Neural cell (in vitro differentiated cells): ENCODE measurements around the gene STAB1. TPM values are rescaled to one million over a fixed set of nuclear protein-coding genes. Genes with fewer than 3 reads are reported as not detected.

Experiments
- H2AFZ ChIP-seq: fragments of 200-600, 300-800 bp; sonication (generic), shearing (Covaris generic); 2 replicates; pipeline ENCODE4 v1.6.0; 2014; ENCODE audit warnings: low read depth, mild to moderate bottlenecking, antibody characterized with exemption, low read length, moderate library complexity
- H3F3A ChIP-seq: fragments of 200-600 bp; shearing (Covaris generic); 2 replicates; pipeline ENCODE4 v1.6.1; 2016; ENCODE audit warnings: mild to moderate bottlenecking, moderate library complexity, mixed read lengths, antibody characterized with exemption, low read length; ENCODE audit not compliant: insufficient read depth, poor library complexity, severe bottlenecking
- H3K27ac ChIP-seq: fragments of 200-600, 300-800 bp; sonication (generic), shearing (Covaris generic); 2 replicates; pipeline ENCODE4 v1.5.1; 2014; ENCODE audit warnings: mild to moderate bottlenecking, low read length, moderate library complexity
- H3K27me3 ChIP-seq: fragments of 300-800, 200-600 bp; sonication (generic), shearing (Covaris generic); 2 replicates; pipeline ENCODE4 v1.6.0; 2014; ENCODE audit warnings: mild to moderate bottlenecking, low read depth, low read length, moderate library complexity; ENCODE audit not compliant: insufficient read depth
- H3K36me3 ChIP-seq: fragments of 300-800, 200-600 bp; sonication (generic), shearing (Covaris generic); 2 replicates; pipeline ENCODE4 v1.5.1; 2014; ENCODE audit warnings: mild to moderate bottlenecking, antibody characterized with exemption, low read length, moderate library complexity; ENCODE audit not compliant: insufficient read depth
- H3K4me2 ChIP-seq: fragments of 300-800, 200-600 bp; sonication (generic), shearing (Covaris generic); 2 replicates; pipeline ENCODE4 v1.6.0; 2014; ENCODE audit warnings: mild to moderate bottlenecking, low read length
- H3K4me3 ChIP-seq: fragments of 300-800, 200-600 bp; sonication (generic), shearing (Covaris generic); 2 replicates; pipeline ENCODE4 v1.5.1; 2014; ENCODE audit warnings: mild to moderate bottlenecking, low read length, moderate library complexity
- H3K79me2 ChIP-seq: fragments of 200-600 bp; shearing (Covaris generic); replicated peaks from 2 replicates; pipeline ENCODE4 v1.6.0; 2014; ENCODE audit warnings: mild to moderate bottlenecking, low read length, moderate library complexity; ENCODE audit not compliant: insufficient read depth
- H3K9ac ChIP-seq: fragments of 300-800, 200-600 bp; sonication (generic), shearing (Covaris generic); 2 replicates; pipeline ENCODE4 v1.6.1; 2016; ENCODE audit warnings: mild to moderate bottlenecking, low read length, mixed read lengths
- H3K9me2 ChIP-seq: fragments of 200-600 bp; shearing (Covaris generic); 2 replicates; pipeline ENCODE4 v1.6.1; 2016; ENCODE audit warnings: mild to moderate bottlenecking, low read length, mixed read lengths; ENCODE audit not compliant: insufficient read depth
- H3K9me3 ChIP-seq: fragments of 200-600, 300-800 bp; sonication (generic), shearing (Covaris generic); 2 replicates; pipeline ENCODE4 v1.6.1; 2016; ENCODE audit warnings: mild to moderate bottlenecking, mixed run types, low read length, moderate library complexity, mixed read lengths
- H4K20me1 ChIP-seq: fragments of 200-600 bp; shearing (Covaris generic); 2 replicates; pipeline ENCODE4 v1.6.1; 2016; ENCODE audit warnings: mild to moderate bottlenecking, mixed run types; ENCODE audit not compliant: insufficient read depth
- EP300 ChIP-seq: fragments of 450-650 bp; conservative IDR thresholded peaks from 2 replicates; pipeline ENCODE4 v1.6.1; 2014; ENCODE audit warnings: antibody characterized with exemption, mild to moderate bottlenecking, moderate library complexity; ENCODE audit not compliant: poor library complexity, severe bottlenecking
- EZH2 ChIP-seq: fragments of 200-600, 300-800 bp; shearing (Covaris generic), sonication (generic); IDR thresholded peaks from 2 replicates; pipeline ENCODE4 v1.6.1; 2014; ENCODE audit warnings: antibody characterized with exemption, low read length, borderline replicate concordance, mild to moderate bottlenecking; ENCODE audit not compliant: insufficient read depth, poor library complexity, severe bottlenecking
- MXI1 ChIP-seq: fragments of 450-650 bp; conservative IDR thresholded peaks from 2 replicates; pipeline ENCODE4 v1.6.1; 2014; ENCODE audit warnings: antibody characterized with exemption, mild to moderate bottlenecking; ENCODE audit not compliant: poor library complexity, severe bottlenecking
- POLR2AphosphoS5 ChIP-seq: IDR thresholded peaks from 2 replicates; pipeline ENCODE4 v1.6.1; 2012
- RAD21 ChIP-seq: fragments of 450-650 bp; conservative IDR thresholded peaks from 2 replicates; pipeline ENCODE4 v1.6.1; 2014; ENCODE audit warnings: antibody characterized with exemption, mild to moderate bottlenecking, moderate library complexity
- SMC3 ChIP-seq: fragments of 450-650 bp; conservative IDR thresholded peaks from 2 replicates; pipeline ENCODE4 v1.6.1; 2014; ENCODE audit warnings: antibody characterized with exemption, mild to moderate bottlenecking, moderate library complexity; ENCODE audit not compliant: poor library complexity
- TAF1 ChIP-seq: IDR thresholded peaks from 2 replicates; pipeline ENCODE4 v1.6.1; 2012; ENCODE audit warnings: low read depth
- polyA plus RNA-seq: library from polyadenylated mRNA; depleted of rRNA; stranded (reverse); fragments of >200 nt; gene quantifications from 2 replicates; pipeline ENCODE4 v1.2.3, GENCODE V29; 2014
- TF ChIP-seq, protein P1 (sequence below): IDR thresholded peaks from 2 replicates; pipeline ENCODE4 v1.6.1; 2012; ENCODE audit warnings: borderline replicate concordance
- TF ChIP-seq, protein P2 (sequence below): fragments of 450-650 bp; IDR thresholded peaks from 2 replicates; pipeline ENCODE4 v1.5.1; 2014; ENCODE audit warnings: antibody characterized with exemption, mild to moderate bottlenecking, moderate library complexity; ENCODE audit not compliant: poor library complexity, severe bottlenecking

STAB1 gene
- polyA plus RNA-seq, 1 donor from 2014 or later, result 0.28 TPM

DNA sequence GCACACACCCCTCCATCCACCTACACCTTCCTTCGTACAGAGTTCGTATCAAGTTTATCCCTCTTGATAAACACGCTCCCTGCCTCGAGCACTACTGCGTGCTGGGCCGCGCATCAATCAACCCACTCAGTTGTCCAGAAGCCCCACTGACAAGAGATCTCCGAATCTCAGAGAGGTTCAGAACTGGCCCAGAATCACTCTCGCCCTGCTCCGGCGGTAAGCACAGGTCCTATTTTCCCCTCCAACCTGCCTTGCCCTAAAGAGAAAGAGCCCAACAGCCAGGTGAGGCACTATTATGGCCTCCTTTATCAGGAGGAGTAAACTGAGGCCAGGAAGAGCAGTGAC is 40.2 kb upstream of the STAB1 start:
- peak overlapping the region; percentile 64 for H3K27ac ChIP-seq
- peak overlapping the region; percentile 78 for H2AFZ ChIP-seq
- H3K79me2 ChIP-seq, result peaks cover 30% of the 10 kb centered on the region
- H3K4me3 ChIP-seq, result peak overlapping the region; percentile 95
- peak overlapping the region; percentile 67 for H3K9ac ChIP-seq
- no peaks in the 10 kb centered on the region for H4K20me1 ChIP-seq
- H3K27me3 ChIP-seq, result no peaks in the 10 kb centered on the region
- H3F3A ChIP-seq, result peaks cover 6% of the 10 kb centered on the region
- no peaks in the 10 kb centered on the region for H3K9me2 ChIP-seq
- TF ChIP-seq, protein P1, sequence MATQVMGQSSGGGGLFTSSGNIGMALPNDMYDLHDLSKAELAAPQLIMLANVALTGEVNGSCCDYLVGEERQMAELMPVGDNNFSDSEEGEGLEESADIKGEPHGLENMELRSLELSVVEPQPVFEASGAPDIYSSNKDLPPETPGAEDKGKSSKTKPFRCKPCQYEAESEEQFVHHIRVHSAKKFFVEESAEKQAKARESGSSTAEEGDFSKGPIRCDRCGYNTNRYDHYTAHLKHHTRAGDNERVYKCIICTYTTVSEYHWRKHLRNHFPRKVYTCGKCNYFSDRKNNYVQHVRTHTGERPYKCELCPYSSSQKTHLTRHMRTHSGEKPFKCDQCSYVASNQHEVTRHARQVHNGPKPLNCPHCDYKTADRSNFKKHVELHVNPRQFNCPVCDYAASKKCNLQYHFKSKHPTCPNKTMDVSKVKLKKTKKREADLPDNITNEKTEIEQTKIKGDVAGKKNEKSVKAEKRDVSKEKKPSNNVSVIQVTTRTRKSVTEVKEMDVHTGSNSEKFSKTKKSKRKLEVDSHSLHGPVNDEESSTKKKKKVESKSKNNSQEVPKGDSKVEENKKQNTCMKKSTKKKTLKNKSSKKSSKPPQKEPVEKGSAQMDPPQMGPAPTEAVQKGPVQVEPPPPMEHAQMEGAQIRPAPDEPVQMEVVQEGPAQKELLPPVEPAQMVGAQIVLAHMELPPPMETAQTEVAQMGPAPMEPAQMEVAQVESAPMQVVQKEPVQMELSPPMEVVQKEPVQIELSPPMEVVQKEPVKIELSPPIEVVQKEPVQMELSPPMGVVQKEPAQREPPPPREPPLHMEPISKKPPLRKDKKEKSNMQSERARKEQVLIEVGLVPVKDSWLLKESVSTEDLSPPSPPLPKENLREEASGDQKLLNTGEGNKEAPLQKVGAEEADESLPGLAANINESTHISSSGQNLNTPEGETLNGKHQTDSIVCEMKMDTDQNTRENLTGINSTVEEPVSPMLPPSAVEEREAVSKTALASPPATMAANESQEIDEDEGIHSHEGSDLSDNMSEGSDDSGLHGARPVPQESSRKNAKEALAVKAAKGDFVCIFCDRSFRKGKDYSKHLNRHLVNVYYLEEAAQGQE, result no peak
- no peak for TF ChIP-seq TAF1
- no peak for TF ChIP-seq POLR2AphosphoS5
- TF ChIP-seq SMC3, result no peak
- TF ChIP-seq EP300, result no peak
- TF ChIP-seq MXI1, result no peak
- no peak for TF ChIP-seq RAD21
- H3K9me3 ChIP-seq, result no peaks in the 10 kb centered on the region
- no peaks in the 10 kb centered on the region for H3K36me3 ChIP-seq
- H3K4me2 ChIP-seq, result peak overlapping the region; percentile 15

DNA sequence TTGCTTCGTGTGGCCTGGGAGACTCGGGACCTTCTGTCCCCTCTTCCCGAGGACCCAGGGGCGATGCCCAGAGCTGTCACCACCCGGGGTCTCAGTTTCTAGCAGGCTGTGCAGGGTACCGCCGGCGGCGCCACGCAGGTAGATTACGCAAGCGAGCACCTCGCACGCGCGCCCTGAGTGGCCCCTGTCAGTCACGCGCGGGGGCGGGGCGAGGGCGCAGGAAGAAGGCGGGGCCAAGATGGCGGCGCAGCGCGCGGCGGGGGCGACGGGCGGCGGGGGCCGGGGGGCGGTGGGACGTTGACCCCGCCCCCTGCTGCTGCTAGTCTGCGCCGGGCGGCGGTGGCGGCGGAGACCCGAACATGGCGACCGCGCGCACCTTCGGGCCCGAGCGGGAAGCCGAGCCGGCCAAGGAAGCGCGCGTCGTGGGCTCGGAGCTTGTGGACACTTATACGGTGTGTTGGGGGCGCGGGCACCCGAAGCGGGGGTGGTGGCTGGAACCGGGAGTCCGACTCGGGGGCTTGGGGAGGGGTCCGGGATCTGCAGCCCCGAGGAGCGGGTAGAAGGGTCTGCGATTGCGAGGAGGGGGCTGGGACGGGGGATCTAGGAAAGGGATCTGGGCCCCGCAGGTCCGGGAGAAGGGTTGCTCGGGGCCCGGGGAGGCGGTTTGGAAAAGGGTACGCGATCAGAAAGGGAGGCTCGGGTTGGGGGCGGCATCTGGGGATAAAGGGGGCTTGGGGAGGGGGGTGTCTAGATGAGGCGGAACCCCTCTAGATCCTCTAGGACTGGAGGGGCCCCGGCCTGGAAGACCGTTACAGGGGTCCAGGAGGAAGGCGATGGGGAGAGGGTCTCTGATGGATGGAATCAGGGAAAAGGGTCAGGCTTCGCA is 39.6 kb upstream of the STAB1 start, which contains the start of gene NISCH:
TSS of gene NISCH (plus strand) at position 322 of the 886 bp plus-strand sequence. CDS start at position 360, 38 bp downstream.
- peak within 1 kb of the TSS; percentile 96 for H3K9ac ChIP-seq
- peak within 1 kb of the TSS; percentile 77 for H3K4me2 ChIP-seq
- peaks cover 6% of the 10 kb centered on the region for H3F3A ChIP-seq
- H3K27me3 ChIP-seq, result no peaks in the 10 kb centered on the region
- H3K9me2 ChIP-seq, result no peaks in the 10 kb centered on the region
- H3K4me3 ChIP-seq, result peak within 1 kb of the TSS; percentile 95
- TF ChIP-seq EZH2 (no peak), EP300 (no peak), TAF1 (peak; percentile 52), MXI1 (peak; percentile 50), POLR2AphosphoS5 (peak; percentile 93)
- TF ChIP-seq, protein P1, result peak; percentile 80
- TF ChIP-seq, protein P2, sequence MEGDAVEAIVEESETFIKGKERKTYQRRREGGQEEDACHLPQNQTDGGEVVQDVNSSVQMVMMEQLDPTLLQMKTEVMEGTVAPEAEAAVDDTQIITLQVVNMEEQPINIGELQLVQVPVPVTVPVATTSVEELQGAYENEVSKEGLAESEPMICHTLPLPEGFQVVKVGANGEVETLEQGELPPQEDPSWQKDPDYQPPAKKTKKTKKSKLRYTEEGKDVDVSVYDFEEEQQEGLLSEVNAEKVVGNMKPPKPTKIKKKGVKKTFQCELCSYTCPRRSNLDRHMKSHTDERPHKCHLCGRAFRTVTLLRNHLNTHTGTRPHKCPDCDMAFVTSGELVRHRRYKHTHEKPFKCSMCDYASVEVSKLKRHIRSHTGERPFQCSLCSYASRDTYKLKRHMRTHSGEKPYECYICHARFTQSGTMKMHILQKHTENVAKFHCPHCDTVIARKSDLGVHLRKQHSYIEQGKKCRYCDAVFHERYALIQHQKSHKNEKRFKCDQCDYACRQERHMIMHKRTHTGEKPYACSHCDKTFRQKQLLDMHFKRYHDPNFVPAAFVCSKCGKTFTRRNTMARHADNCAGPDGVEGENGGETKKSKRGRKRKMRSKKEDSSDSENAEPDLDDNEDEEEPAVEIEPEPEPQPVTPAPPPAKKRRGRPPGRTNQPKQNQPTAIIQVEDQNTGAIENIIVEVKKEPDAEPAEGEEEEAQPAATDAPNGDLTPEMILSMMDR, result peak; percentile 17
- H3K27ac ChIP-seq, result peak within 1 kb of the TSS; percentile 86
- peak within 1 kb of the TSS; percentile 78 for H2AFZ ChIP-seq
- H3K9me3 ChIP-seq, result no peaks in the 10 kb centered on the region
- no peaks in the 10 kb centered on the region for H3K36me3 ChIP-seq
- no peaks in the 10 kb centered on the region for H4K20me1 ChIP-seq
- peaks cover 35% of the 10 kb centered on the region for H3K79me2 ChIP-seq
